ENCODE data around the gene HES4.
A peak's percentile ranks its signal among the peaks of the same experiment; 100 is the strongest.
"Not testable (repeated sequence)": the region's sequence is repeated elsewhere in the genome, so short reads cannot be mapped to it uniquely, and the experiment has no call there.

Gene HES4

GRCh38 chr1:985126-985525, 14.8 kb downstream of the HES4 start:
- no peak for DNase-seq
- TF ChIP-seq POLR2A (IDR thresholded peaks at IDR 0.05; ENCODE audit: low read length) (no peak), GATA1 (IDR thresholded peaks at IDR 0.05; ENCODE audit: low read depth, low read length) (no peak)

GRCh38 chr1:984476-984814, 15.5 kb downstream of the HES4 start:
- DNase-seq: no peak
- TF ChIP-seq GATA1 (IDR thresholded peaks at IDR 0.05; ENCODE audit: low read depth, low read length) (no peak), POLR2A (IDR thresholded peaks at IDR 0.05; ENCODE audit: low read length) (no peak)

- peak in 1 of 2 experiments; percentile 68 for DNase-seq
- no peak for TF ChIP-seq POLR2A (IDR thresholded peaks at IDR 0.05; ENCODE audit: low read length)
- TF ChIP-seq GATA1 (IDR thresholded peaks at IDR 0.05; ENCODE audit: low read depth, low read length): no peak
These were observed 16.0 kb downstream of the HES4 start for GRCh38 chr1:983798-984475.

- TF ChIP-seq POLR2A (IDR thresholded peaks at IDR 0.05; ENCODE audit: low read length) (no peak), GATA1 (IDR thresholded peaks at IDR 0.05; ENCODE audit: low read depth, low read length) (no peak)
- no peak for DNase-seq
These were observed 17.0 kb downstream of the HES4 start for GRCh38 chr1:982765-983436.

GRCh38 chr1:981955-982558, 17.8 kb downstream of the HES4 start, which contains the start of gene PERM1:
TSS of gene PERM1 (minus strand) at chr1:982093. CDS start at chr1:981029, 1,064 bp downstream.
- no peak for DNase-seq
- TF ChIP-seq POLR2A (IDR thresholded peaks at IDR 0.05; ENCODE audit: low read length): no peak
- TF ChIP-seq GATA1 (IDR thresholded peaks at IDR 0.05; ENCODE audit: low read depth, low read length): no peak

GRCh38 chr1:981491-981954, 18.4 kb downstream of the HES4 start:
- TF ChIP-seq GATA1 (IDR thresholded peaks at IDR 0.05; ENCODE audit: low read depth, low read length): no peak
- TF ChIP-seq POLR2A (IDR thresholded peaks at IDR 0.05; ENCODE audit: low read length): no peak
- DNase-seq: no peak

- DNase-seq: no peak
- no peak for TF ChIP-seq GATA1 (IDR thresholded peaks at IDR 0.05; ENCODE audit: low read depth, low read length)
- TF ChIP-seq POLR2A (IDR thresholded peaks at IDR 0.05; ENCODE audit: low read length): no peak
These were observed 19.1 kb downstream of the HES4 start for GRCh38 chr1:980602-981395.

- no peak for DNase-seq
- no peak for TF ChIP-seq POLR2A (IDR thresholded peaks at IDR 0.05; ENCODE audit: low read length)
These were observed 19.7 kb downstream of the HES4 start for GRCh38 chr1:980137-980571.

- TF ChIP-seq POLR2A (IDR thresholded peaks at IDR 0.05; ENCODE audit: low read length): no peak
- TF ChIP-seq GATA1 (IDR thresholded peaks at IDR 0.05; ENCODE audit: low read depth, low read length): no peak
- DNase-seq: no peak
These were observed 20.2 kb downstream of the HES4 start for GRCh38 chr1:979744-980072.

- no peak for TF ChIP-seq GATA1 (IDR thresholded peaks at IDR 0.05; ENCODE audit: low read depth, low read length)
- no peak for TF ChIP-seq POLR2A (IDR thresholded peaks at IDR 0.05; ENCODE audit: low read length)
- no peak for DNase-seq
These were observed 20.8 kb downstream of the HES4 start for GRCh38 chr1:978835-979743.

GRCh38 chr1:978069-978834, 21.6 kb downstream of the HES4 start:
- TF ChIP-seq GATA1 (IDR thresholded peaks at IDR 0.05; ENCODE audit: low read depth, low read length) (no peak), POLR2A (IDR thresholded peaks at IDR 0.05; ENCODE audit: low read length) (no peak)
- no peak for DNase-seq

- not testable (repeated sequence) for DNase-seq
These were observed 23.1 kb downstream of the HES4 start for GRCh38 chr1:976791-977190.
